Omental fat pad (tissue), 4 donors: ENCODE results near the gene RASSF6. TPM values are rescaled to one million over a fixed set of nuclear protein-coding genes. Genes with fewer than 3 reads are reported as not detected.

Experiments
- ATAC-seq: fragments of 150-250 bp; one replicate; pipeline ENCODE4 v1.9.1; 2016; ENCODE audit warnings: mild to moderate bottlenecking, moderate library complexity; ENCODE audit not compliant: low FRiP score
- DNase-seq: peaks from one replicate; pipeline ENCODE4 v3.0.0-alpha.2; 2019; ENCODE audit warnings: low spot score
- total RNA-seq, 4 donors: library from RNA; depleted of rRNA; stranded (reverse); fragments of >200 nt; gene quantifications; one replicate each; pipeline ENCODE4 v1.1.0, GENCODE V29; 2016
- TF ChIP-seq, protein P1 (sequence below), 3 donors: fragments of 450-650 bp; IDR thresholded peaks; one replicate each; pipeline ENCODE4 v1.5.1; 2016 to 2017; ENCODE audit warnings: antibody characterized with exemption in 3 of 3, mild to moderate bottlenecking in 3 of 3, moderate library complexity in 2 of 3

The RASSF6 gene
- total RNA-seq, 4 donors from 2014 or later: 0.31 to 0.46 TPM; not detected in 2

DNA sequence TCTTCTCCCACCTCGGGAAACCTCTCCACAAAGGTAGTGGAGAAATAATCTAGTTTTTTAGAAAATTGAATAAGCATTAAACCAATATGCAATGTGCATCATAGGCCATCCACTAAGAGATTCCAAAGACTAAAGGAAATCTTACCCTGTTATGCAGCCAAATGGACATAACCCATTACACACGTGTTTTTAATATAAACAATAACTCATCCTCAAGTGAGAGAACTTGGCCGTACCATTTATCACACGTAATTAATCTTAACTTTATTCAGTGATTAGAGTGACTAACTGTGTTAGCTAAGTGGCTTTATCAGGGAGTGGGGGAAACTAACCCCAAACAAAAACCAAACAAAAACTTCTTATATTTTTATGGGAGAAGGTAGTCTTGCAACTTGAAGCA, 80.8 kb downstream of the RASSF6 start:
- TF ChIP-seq, protein P1, sequence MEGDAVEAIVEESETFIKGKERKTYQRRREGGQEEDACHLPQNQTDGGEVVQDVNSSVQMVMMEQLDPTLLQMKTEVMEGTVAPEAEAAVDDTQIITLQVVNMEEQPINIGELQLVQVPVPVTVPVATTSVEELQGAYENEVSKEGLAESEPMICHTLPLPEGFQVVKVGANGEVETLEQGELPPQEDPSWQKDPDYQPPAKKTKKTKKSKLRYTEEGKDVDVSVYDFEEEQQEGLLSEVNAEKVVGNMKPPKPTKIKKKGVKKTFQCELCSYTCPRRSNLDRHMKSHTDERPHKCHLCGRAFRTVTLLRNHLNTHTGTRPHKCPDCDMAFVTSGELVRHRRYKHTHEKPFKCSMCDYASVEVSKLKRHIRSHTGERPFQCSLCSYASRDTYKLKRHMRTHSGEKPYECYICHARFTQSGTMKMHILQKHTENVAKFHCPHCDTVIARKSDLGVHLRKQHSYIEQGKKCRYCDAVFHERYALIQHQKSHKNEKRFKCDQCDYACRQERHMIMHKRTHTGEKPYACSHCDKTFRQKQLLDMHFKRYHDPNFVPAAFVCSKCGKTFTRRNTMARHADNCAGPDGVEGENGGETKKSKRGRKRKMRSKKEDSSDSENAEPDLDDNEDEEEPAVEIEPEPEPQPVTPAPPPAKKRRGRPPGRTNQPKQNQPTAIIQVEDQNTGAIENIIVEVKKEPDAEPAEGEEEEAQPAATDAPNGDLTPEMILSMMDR (IDR thresholded peaks at IDR 0.05): no peak
- ATAC-seq (no peak), DNase-seq (no peak)

DNA sequence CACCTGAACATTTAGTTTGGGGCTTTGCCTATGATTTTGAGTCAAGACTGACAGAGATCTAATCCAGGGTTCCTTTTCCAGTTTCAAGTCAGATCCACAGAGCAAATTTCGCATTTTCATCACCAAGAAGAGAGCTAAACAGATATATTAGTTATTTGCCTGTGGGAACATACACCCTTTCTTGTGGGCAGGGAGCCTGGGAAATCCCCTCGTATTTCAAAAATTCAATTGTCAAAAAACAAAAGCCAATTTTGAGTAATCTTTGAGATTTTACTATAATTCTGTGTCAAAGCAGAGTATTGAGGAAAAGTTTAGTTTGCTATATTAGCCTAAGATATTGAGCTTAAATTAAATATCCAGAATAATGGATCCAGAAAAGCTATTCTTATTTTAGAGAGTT, 82.1 kb downstream of the RASSF6 start:
- TF ChIP-seq, protein P1 (IDR thresholded peaks at IDR 0.05): no peak
- ATAC-seq (no peak), DNase-seq (no peak)

DNA sequence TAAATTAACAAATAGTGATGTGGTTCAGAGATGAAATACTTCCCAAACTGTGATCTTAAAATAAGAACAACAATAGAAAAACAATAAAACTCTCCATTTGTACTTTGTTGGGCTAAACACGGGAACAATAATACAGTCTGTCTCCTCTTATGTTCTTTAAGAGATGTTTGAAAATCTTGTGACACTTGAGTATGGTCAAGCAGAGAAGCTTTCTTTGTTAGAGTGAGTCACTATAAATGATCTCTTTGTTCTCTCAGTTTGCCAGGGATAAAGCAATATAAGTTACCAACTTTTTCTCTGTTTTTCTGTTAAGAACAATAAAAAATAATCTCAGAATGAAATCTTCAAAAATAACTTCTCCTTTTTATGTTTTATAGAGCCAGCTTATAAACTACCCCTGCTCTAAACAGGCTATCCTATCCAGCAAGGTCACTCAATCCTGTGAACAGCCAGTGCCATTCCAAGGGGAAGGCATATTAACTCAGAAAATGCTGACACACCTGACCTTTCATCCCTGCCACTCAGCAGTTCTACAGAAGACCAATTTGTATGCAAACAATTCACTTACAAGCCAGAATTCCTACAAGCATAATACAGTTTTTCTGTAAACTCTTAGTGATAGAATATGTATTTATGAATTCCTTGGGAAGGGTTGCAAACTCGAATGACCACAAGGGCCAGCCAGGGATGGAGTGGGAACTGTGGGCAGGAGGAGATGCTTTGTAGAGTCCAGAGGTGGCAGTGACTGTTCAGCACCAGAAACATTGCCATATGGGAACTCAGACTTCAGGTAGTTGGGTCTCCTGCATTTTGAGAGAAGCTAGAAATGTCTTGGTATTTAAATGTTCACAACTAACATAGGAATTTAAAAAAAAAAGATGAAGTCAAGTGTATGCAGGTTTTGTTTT, 86.5 kb downstream of the RASSF6 start:
- no peak for DNase-seq
- ATAC-seq: no peak
- TF ChIP-seq, protein P1 (IDR thresholded peaks at IDR 0.05): no peak

DNA sequence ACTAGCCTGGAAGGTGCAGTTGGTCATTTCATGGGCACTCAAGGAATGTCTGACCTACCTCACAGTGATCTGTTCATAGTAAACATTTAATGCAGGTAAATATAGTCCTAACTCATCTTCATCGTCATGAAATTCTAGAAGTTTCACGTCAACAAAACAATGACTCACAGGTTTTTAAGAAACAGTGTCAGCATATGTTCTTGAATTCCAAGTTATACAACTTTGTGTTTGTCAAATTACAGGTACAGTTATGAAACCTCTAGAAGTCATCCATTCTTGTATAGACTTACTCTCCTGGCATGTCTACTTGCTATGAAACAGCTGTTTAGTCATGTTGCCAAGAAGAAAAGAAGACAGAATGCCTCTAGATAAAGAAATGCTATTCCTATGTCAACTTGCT, 92.1 kb downstream of the RASSF6 start:
- TF ChIP-seq, protein P1 (IDR thresholded peaks at IDR 0.05): no peak
- DNase-seq (no peak), ATAC-seq (no peak)

DNA sequence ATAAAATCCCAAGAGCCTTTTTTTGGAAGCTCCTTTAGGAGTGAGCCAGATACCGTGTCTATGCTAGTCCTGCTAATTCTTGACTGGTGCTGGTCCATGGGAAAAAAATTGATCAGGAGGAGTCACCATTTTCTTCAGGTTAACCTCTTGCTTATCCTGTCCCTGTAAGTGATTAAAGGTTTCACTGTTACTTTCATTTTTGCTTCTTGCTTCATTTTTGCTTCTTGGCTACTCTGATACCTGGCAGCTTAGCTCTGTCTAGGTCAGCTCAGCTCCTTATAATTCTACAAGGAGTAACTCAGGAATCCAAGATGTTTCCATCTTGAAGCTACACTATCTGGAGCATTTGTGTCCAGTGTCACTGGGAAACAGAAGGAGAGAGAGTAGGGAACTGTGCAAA, 93.0 kb downstream of the RASSF6 start:
- ATAC-seq: no peak
- no peak for DNase-seq
- TF ChIP-seq, protein P1 (IDR thresholded peaks at IDR 0.05): no peak

DNA sequence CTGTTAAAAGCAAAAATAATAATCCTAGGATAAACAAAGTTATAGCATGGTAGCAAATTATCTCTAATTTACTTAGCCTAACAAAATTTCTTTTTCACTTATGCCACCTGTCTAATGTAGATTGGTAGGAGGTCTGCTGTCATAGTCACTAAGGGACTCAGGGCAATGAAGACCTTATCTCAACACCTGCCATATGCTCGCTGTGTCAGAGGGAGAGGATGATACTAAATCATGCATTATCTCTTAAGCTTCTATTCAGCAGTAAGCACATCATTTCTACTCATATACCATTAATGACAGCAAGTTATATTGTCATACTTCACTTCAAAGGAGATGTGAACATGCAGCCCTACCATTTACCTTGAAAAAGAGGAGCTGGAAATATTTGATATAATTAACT, 94.6 kb downstream of the RASSF6 start:
- ATAC-seq: no peak
- TF ChIP-seq, protein P1 (IDR thresholded peaks at IDR 0.05): no peak
- no peak for DNase-seq

DNA sequence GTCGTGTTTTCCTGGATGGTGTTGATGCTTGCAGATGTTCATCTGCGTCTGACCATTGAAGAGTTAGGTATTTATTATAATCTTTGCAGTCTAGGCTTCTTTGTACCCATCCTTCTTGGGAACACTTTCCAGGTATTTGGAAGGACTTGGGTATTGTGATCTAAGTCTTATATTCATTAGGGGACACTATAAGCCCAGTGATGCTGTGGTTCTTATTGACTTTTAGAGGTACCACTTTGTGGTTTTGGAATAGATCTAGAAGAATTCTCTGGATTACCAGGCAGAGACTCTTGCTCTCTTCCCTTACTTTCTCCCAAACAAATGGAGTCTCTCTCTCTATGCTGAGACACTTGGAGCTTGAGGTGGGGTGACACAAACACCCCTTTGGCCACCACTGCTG, 97.1 kb downstream of the RASSF6 start:
- no peak for ATAC-seq
- DNase-seq: no peak
- TF ChIP-seq, protein P1 (IDR thresholded peaks at IDR 0.05): no peak
